NCI-H2196 treated with DMSO at 0.1 percent for 48 hours (cell line): ENCODE results near the gene GPR65.
"Not testable (repeated sequence)": the region's sequence is repeated elsewhere in the genome, so short reads cannot be mapped to it uniquely, and the experiment has no call there.

Source experiments
- DNase-seq: peaks from one replicate; lab custom pipeline; 2025; ENCODE audit not compliant: unreplicated experiment; lab: John Stamatoyannopoulos, UW

The GPR65 gene

GRCh38 chr14:88003425-88003824 is 1.5 kb upstream of the GPR65 start:
- no peak for DNase-seq

- no peak for DNase-seq
Observed at GRCh38 chr14:88004506-88005036, 364 bp upstream of the GPR65 start.

- DNase-seq: no peak
Observed at GRCh38 chr14:88005978-88006851, 1.3 kb downstream of the GPR65 start.

- no peak for DNase-seq
Observed at GRCh38 chr14:88007608-88008007, 2.7 kb downstream of the GPR65 start.

- no peak for DNase-seq
Observed at GRCh38 chr14:88008039-88008742, 3.3 kb downstream of the GPR65 start.

GRCh38 chr14:88009486-88009885 is 4.6 kb downstream of the GPR65 start:
- no peak for DNase-seq

- DNase-seq: no peak
Observed at GRCh38 chr14:88010331-88010730, 5.4 kb downstream of the GPR65 start.

GRCh38 chr14:88012495-88012894 is 7.6 kb downstream of the GPR65 start:
- no peak for DNase-seq

GRCh38 chr14:88013750-88014349 is 8.9 kb downstream of the GPR65 start:
- DNase-seq: peak; percentile 1

- no peak for DNase-seq
Observed at GRCh38 chr14:88016768-88017167, 11.8 kb downstream of the GPR65 start.

GRCh38 chr14:88017535-88017934 is 12.6 kb downstream of the GPR65 start:
- no peak for DNase-seq

GRCh38 chr14:88023658-88024187 is 18.8 kb downstream of the GPR65 start:
- DNase-seq: no peak

- DNase-seq: not testable (repeated sequence)
Observed at GRCh38 chr14:88024252-88025086, 19.5 kb downstream of the GPR65 start.

GRCh38 chr14:88025313-88025712 is 20.4 kb downstream of the GPR65 start:
- DNase-seq: no peak

GRCh38 chr14:88026890-88027289 is 22.0 kb downstream of the GPR65 start:
- no peak for DNase-seq

GRCh38 chr14:88029500-88029899 is 24.6 kb downstream of the GPR65 start:
- DNase-seq: no peak

- DNase-seq: no peak
Observed at GRCh38 chr14:88030079-88030478, 25.1 kb downstream of the GPR65 start.

- DNase-seq: no peak
Observed at GRCh38 chr14:88030892-88031291, 26.0 kb downstream of the GPR65 start.

GRCh38 chr14:88032373-88032772 is 27.4 kb downstream of the GPR65 start:
- no peak for DNase-seq

- DNase-seq: no peak
Observed at GRCh38 chr14:88034076-88034475, 29.1 kb downstream of the GPR65 start.
